Upper lobe of left lung (tissue), 4 donors: Measurements from ENCODE around the gene MRM1.

Experiments used
- CTCF ChIP-seq, 6 experiments: fragments of 450-650 bp in 4 of 6; fragments of 200-600 bp in 2 of 6; sonication (generic) in 2 of 6; IDR thresholded peaks; one replicate each; pipeline ENCODE4 v1.5.1; 2016 to 2019; ENCODE audit warnings: antibody characterized with exemption in 6 of 6
- POLR2A ChIP-seq, 4 donors: fragments of 450-650 bp; IDR thresholded peaks; one replicate each; pipeline ENCODE4 v1.5.1; 2016 to 2017; ENCODE audit warnings: antibody characterized with exemption in 4 of 4, mild to moderate bottlenecking in 2 of 4
- POLR2AphosphoS5 ChIP-seq, 2 donors: sonication (generic); formaldehyde crosslinking; IDR thresholded peaks; one replicate each; pipeline ENCODE4 v1.5.1; 2017; ENCODE audit warnings: antibody characterized with exemption in 2 of 2

DNA sequence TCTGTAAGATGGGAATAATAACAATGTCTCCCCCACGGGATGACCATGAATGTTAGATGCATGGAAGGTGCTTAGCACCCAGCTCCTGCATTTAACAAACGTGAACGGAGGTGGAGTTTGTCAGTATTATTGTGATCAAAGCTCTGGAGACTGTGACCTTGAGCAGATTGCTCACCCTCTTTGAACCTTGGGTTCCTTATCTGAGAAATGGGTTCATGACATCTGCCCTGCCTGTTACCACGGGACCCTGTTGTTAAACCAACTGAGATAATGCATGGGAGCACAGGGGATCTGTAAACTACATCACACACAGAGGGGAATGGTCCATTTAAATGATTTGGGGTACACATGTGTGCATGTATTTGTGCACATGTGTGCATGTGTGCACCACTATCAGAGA lies 29.6 kb downstream of the MRM1 start:
- TF ChIP-seq POLR2A (IDR thresholded peaks at IDR 0.05) (no peak), POLR2AphosphoS5 (IDR thresholded peaks at IDR 0.05) (no peak), CTCF (IDR thresholded peaks at IDR 0.05) (no peak)
